Pancreas (tissue), 10 donors: ENCODE measurements around the gene CAND2. TPM values are rescaled to one million over a fixed set of nuclear protein-coding genes. Genes with fewer than 3 reads are reported as not detected.

Source experiments
- ATAC-seq, 4 donors: fragments of 200-7000 bp; cut with Tn5 transposase; one replicate each; pipeline versions ENCODE4 v1.8.0 to v1.9.1; 2020; ENCODE audit warnings: mild to moderate bottlenecking in 4 of 4, moderate library complexity in 4 of 4
- DNase-seq, 6 donors: peaks; one replicate each; pipeline ENCODE4 v3.0.0-alpha.2; 2020
- FAIRE-seq: peaks from 2 replicates; lab custom pipeline; 2012; peaks lifted over from hg19 to GRCh38; lab: Jason Lieb, UNC
- H3K27ac ChIP-seq, 4 donors: fragments of 200-600 bp; sonication (generic); 1 replicate in 3 of 4; 2 replicates in 1 of 4; pipeline versions ENCODE4 v1.5.0 to v1.8.0; 2020
- H3K27me3 ChIP-seq, 4 donors: fragments of 200-600 bp; one replicate each; pipeline ENCODE4 v1.8.0; 2021
- H3K36me3 ChIP-seq, 3 donors: fragments of 200-600 bp; sonication (generic) in 1 of 3; one replicate each; pipeline versions ENCODE4 v1.5.0 to v1.8.0; 2020 to 2021
- H3K4me1 ChIP-seq, 3 donors: fragments of 200-600 bp; one replicate each; pipeline ENCODE4 v1.8.0; 2021
- H3K4me3 ChIP-seq, 4 donors: fragments of 200-600 bp; sonication (generic) in 2 of 4; one replicate each; pipeline versions ENCODE4 v1.5.0 to v1.8.0; 2020 to 2021
- H3K9me3 ChIP-seq, 4 donors: fragments of 200-600 bp; one replicate each; pipeline ENCODE4 v1.8.0; 2021
- CTCF ChIP-seq, 4 donors: fragments of 200-600 bp; sonication (generic) in 3 of 4; IDR thresholded peaks; one replicate each; pipeline versions ENCODE4 v1.5.0 to v1.8.0; 2021; ENCODE audit warnings: antibody characterized with exemption in 4 of 4
- WGBS, 2 donors: extraction: QIAGEN DNeasy Blood & Tissue Kit; methylation state at CpG; one replicate each; pipeline ENCODE4 v1.1.7; 2013; 5-methylcytosine and 5-hydroxymethylcytosine counted together
- intact Hi-C, 3 donors: fragments of 100-400 bp; cut with DNase I; formaldehyde crosslinking; loops; one replicate each; pipeline versions ENCODE4 v1.11.1 to v1.14.2; 2022
- polyA plus RNA-seq, 2 donors: library from polyadenylated mRNA; stranded (reverse); fragments of 200-250 nt; gene quantifications; one replicate each; pipeline ENCODE4 v1.2.3, GENCODE V29; 2013
- total RNA-seq, 6 donors: library from RNA; stranded (reverse); fragmentation: NEBNext Ultra II Directional in 4 of 6; extraction: Animal tissue kit (Norgen Biotek cat#: 25700) in 4 of 6; gene quantifications; one replicate each; pipeline versions ENCODE4 v1.2.1 to v1.2.4, GENCODE V29; 2021 to 2023
- donor health status: healthy with polysubstance abuse.
- donor health status: DM: no; HTN: no; CAD: no; lungs with moderate emphysema.
- donor health status: DM: no; HTN: no; CAD: no.
- donor health status: control.
- donor health status: control.
- donor health status: Bipolar disorder and iron deficiency.
- donor health status: DM: yes; HTN: yes; CAD: no.
- donor health status: DM: no; HTN: no; CAD: no.
- donor health status: DM: no; HTN: no; CAD: no.
- donor health status: DM: yes; HTN: yes; CAD: no.

Gene CAND2
- total and polyA plus RNA-seq, 8 donors: 1.6 to 6.2 (median 3.3) TPM

- no peak for ATAC-seq
- no peaks in the 10 kb centered on the region for H3K27me3 ChIP-seq
Observed at GRCh38 chr3:12854565-12854964, 58.1 kb downstream of the CAND2 start.

GRCh38 chr3:12856626-12857025 lies 60.1 kb downstream of the CAND2 start:
- 82 to 93% methylated on average over 5 of the region's 5 CpGs for WGBS, 2 donors
- no peak overlapping the region for H3K4me3 ChIP-seq
- TF ChIP-seq CTCF (IDR thresholded peaks at IDR 0.05): no peak
- no peak for DNase-seq
- no peaks in the 10 kb centered on the region for H3K27me3 ChIP-seq
- H3K9me3 ChIP-seq: no peaks in the 10 kb centered on the region
- H3K36me3 ChIP-seq: no peaks in the 10 kb centered on the region
- H3K27ac ChIP-seq: no peak overlapping the region
- intact Hi-C loops: no loop called here
- ATAC-seq: no peak
- no peaks in the 10 kb centered on the region for H3K4me1 ChIP-seq
- no peak for FAIRE-seq

More at GRCh38 chr3:12854565-12854964, 58.1 kb downstream of the CAND2 start:
- no peak for TF ChIP-seq CTCF (IDR thresholded peaks at IDR 0.05)
- 57 to 59% methylated on average over 4 of the region's 4 CpGs for WGBS, 2 donors
- intact Hi-C loops: no loop called here
- Histone ChIP-seq H3K27ac (no peak overlapping the region), H3K9me3 (no peaks in the 10 kb centered on the region), H3K4me3 (no peak overlapping the region), H3K36me3 (no peaks in the 10 kb centered on the region), H3K4me1 (no peaks in the 10 kb centered on the region)
- DNase-seq (no peak), FAIRE-seq (no peak)

- no peaks in the 10 kb centered on the region for H3K4me1 ChIP-seq
- no peaks in the 10 kb centered on the region for H3K9me3 ChIP-seq
- intact Hi-C loops: no loop called here
- no peak for TF ChIP-seq CTCF (IDR thresholded peaks at IDR 0.05)
- DNase-seq (no peak), ATAC-seq (no peak), FAIRE-seq (no peak)
- no peaks in the 10 kb centered on the region for H3K36me3 ChIP-seq
- H3K4me3 ChIP-seq: no peak overlapping the region
- H3K27ac ChIP-seq: no peak overlapping the region
- 73 to 78% methylated on average over 7 of the region's 7 CpGs for WGBS, 2 donors
- H3K27me3 ChIP-seq: no peaks in the 10 kb centered on the region
Observed at GRCh38 chr3:12859840-12860239, 63.4 kb downstream of the CAND2 start.

- no peak for DNase-seq
- 77 to 78% methylated on average over 5 of the region's 5 CpGs for WGBS, 2 donors
- Histone ChIP-seq H3K4me3 (no peak overlapping the region), H3K27ac (no peak overlapping the region), H3K9me3 (no peaks in the 10 kb centered on the region), H3K27me3 (no peaks in the 10 kb centered on the region), H3K36me3 (no peaks in the 10 kb centered on the region), H3K4me1 (no peaks in the 10 kb centered on the region)
- FAIRE-seq: no peak
- no peak for ATAC-seq
- intact Hi-C loops: no loop called here
- no peak for TF ChIP-seq CTCF (IDR thresholded peaks at IDR 0.05)
Observed at GRCh38 chr3:12861611-12862010, 65.1 kb downstream of the CAND2 start.

GRCh38 chr3:12862387-12862786 lies 65.9 kb downstream of the CAND2 start:
- Histone ChIP-seq H3K9me3 (no peaks in the 10 kb centered on the region), H3K4me1 (no peaks in the 10 kb centered on the region), H3K27ac (no peak overlapping the region), H3K4me3 (no peak overlapping the region), H3K27me3 (no peaks in the 10 kb centered on the region), H3K36me3 (no peaks in the 10 kb centered on the region)
- DNase-seq: no peak
- no peak for FAIRE-seq
- 88 to 91% methylated on average over 8 of the region's 8 CpGs for WGBS, 2 donors
- intact Hi-C loops: no loop called here
- TF ChIP-seq CTCF (IDR thresholded peaks at IDR 0.05): no peak
- ATAC-seq: no peak
